Trophoblast cell (in vitro differentiated cells and primary cell): ENCODE data around the gene AVPI1.
"Not testable (repeated sequence)": the region's sequence is repeated elsewhere in the genome, so short reads cannot be mapped to it uniquely, and the experiment has no call there.

Experiments used
- DNase-seq, 2 donors: peaks; one replicate each; pipeline ENCODE4 v3.0.0-alpha.2; 2016
- H2AFZ ChIP-seq: 2 replicates; pipeline ENCODE4 v1.6.1; 2013; ENCODE audit warnings: low read length, moderate library complexity, mild to moderate bottlenecking; ENCODE audit not compliant: insufficient read depth, poor library complexity
- H2AK5ac ChIP-seq: 2 replicates; pipeline ENCODE4 v1.6.1; 2013; ENCODE audit warnings: mild to moderate bottlenecking, low read length
- H2BK120ac ChIP-seq: 2 replicates; pipeline ENCODE4 v1.6.1; 2013; ENCODE audit warnings: low read length, mild to moderate bottlenecking, moderate library complexity; ENCODE audit not compliant: insufficient read depth, poor library complexity
- H2BK12ac ChIP-seq: 2 replicates; pipeline ENCODE4 v1.6.1; 2013; ENCODE audit warnings: mild to moderate bottlenecking, low read length, moderate library complexity
- H2BK5ac ChIP-seq: 2 replicates; pipeline ENCODE4 v1.6.1; 2013; ENCODE audit warnings: low read length, low read depth, moderate library complexity, mild to moderate bottlenecking; ENCODE audit not compliant: poor library complexity
- H3K14ac ChIP-seq: 2 replicates; pipeline ENCODE4 v1.6.1; 2013; ENCODE audit warnings: mild to moderate bottlenecking, low read length
- H3K18ac ChIP-seq: 2 replicates; pipeline ENCODE4 v1.6.1; 2013; ENCODE audit warnings: mild to moderate bottlenecking, low read length
- H3K23ac ChIP-seq: 2 replicates; pipeline ENCODE4 v1.6.1; 2013; ENCODE audit warnings: low read length
- H3K27ac ChIP-seq: 2 replicates; pipeline ENCODE4 v1.5.1; 2013; ENCODE audit warnings: low read depth, mild to moderate bottlenecking, inconsistent platforms, low read length, moderate library complexity
- H3K27me3 ChIP-seq: 2 replicates; pipeline ENCODE4 v1.6.1; 2013; ENCODE audit warnings: inconsistent platforms, mild to moderate bottlenecking, low read length, moderate library complexity; ENCODE audit not compliant: insufficient read depth
- H3K36me3 ChIP-seq, 2 experiments: 1 replicate in 1 of 2; 2 replicates in 1 of 2; pipeline ENCODE4 v1.6.1; 2013; ENCODE audit warnings: low read length in 2 of 2, mild to moderate bottlenecking in 2 of 2, moderate library complexity in 1 of 2; ENCODE audit not compliant: insufficient read depth in 2 of 2, control insufficient read depth in 1 of 2
- H3K4ac ChIP-seq: 2 replicates; pipeline ENCODE4 v1.6.1; 2013; ENCODE audit warnings: low read depth, mild to moderate bottlenecking, low read length, moderate library complexity
- H3K4me1 ChIP-seq, 2 experiments: 1 replicate in 1 of 2; 2 replicates in 1 of 2; pipeline ENCODE4 v1.6.1; 2013; ENCODE audit warnings: low read length in 2 of 2, mild to moderate bottlenecking in 2 of 2, moderate library complexity in 1 of 2; ENCODE audit not compliant: insufficient read depth in 2 of 2, control insufficient read depth in 1 of 2
- H3K4me2 ChIP-seq: 2 replicates; pipeline ENCODE4 v1.6.1; 2013; ENCODE audit warnings: inconsistent platforms, mild to moderate bottlenecking, low read length, moderate library complexity
- H3K4me3 ChIP-seq: 2 replicates; pipeline ENCODE4 v1.5.1; 2013; ENCODE audit warnings: mild to moderate bottlenecking, low read depth, low read length, inconsistent platforms
- H3K79me1 ChIP-seq: one replicate; pipeline ENCODE4 v1.6.1; 2013; ENCODE audit warnings: low read length
- H3K79me2 ChIP-seq: 2 replicates; pipeline ENCODE4 v1.6.1; 2013; ENCODE audit warnings: low read length, mild to moderate bottlenecking; ENCODE audit not compliant: control insufficient read depth, insufficient read depth, poor library complexity
- H3K9ac ChIP-seq: 2 replicates; pipeline ENCODE4 v1.6.1; 2013; ENCODE audit warnings: mild to moderate bottlenecking, low read length
- H3K9me3 ChIP-seq: 2 replicates; pipeline ENCODE4 v1.6.1; 2013; ENCODE audit warnings: low read depth, mild to moderate bottlenecking, control low read depth, inconsistent platforms, low read length; ENCODE audit not compliant: insufficient read depth
- H4K12ac ChIP-seq: 2 replicates; pipeline ENCODE4 v1.6.1; 2013; ENCODE audit warnings: low read depth, mild to moderate bottlenecking, low read length, moderate library complexity
- H4K8ac ChIP-seq: 2 replicates; pipeline ENCODE4 v1.6.1; 2013; ENCODE audit warnings: low read depth, mild to moderate bottlenecking, low read length, moderate library complexity
- H4K91ac ChIP-seq: one replicate; pipeline ENCODE4 v1.6.1; 2013; ENCODE audit warnings: low read depth, mild to moderate bottlenecking, low read length, moderate library complexity
- WGBS: extraction: QIAGEN DNeasy Blood & Tissue Kit; methylation state at CpG from one replicate; pipeline ENCODE4 v1.1.7; 2013; ENCODE audit warnings: missing lambda C conversion rate; ENCODE audit not compliant: insufficient read length, insufficient coverage; ENCODE audit errors: extremely low coverage; 5-methylcytosine and 5-hydroxymethylcytosine counted together

AVPI1 gene

GRCh38 chr10:97651773-97652172, 35.3 kb downstream of the AVPI1 start:
- Histone ChIP-seq H3K27ac (peak overlapping the region; percentile 28), H2BK12ac (no peak overlapping the region), H3K23ac (no peak overlapping the region), H3K79me2 (no peaks in the 10 kb centered on the region), H3K36me3 (peaks cover 7 to 24% of the 10 kb centered on the region in 2 experiments), H3K9me3 (no peaks in the 10 kb centered on the region), H2BK5ac (peak overlapping the region; percentile 75), H3K4me1 (peaks cover 6 to 15% of the 10 kb centered on the region in 2 experiments), H3K4me2 (no peak overlapping the region), H3K27me3 (no peaks in the 10 kb centered on the region), H3K4me3 (no peak overlapping the region), H2AFZ (no peak overlapping the region), H3K9ac (no peak overlapping the region), H3K14ac (no peak overlapping the region), H2BK120ac (peak overlapping the region; percentile 73), H3K18ac (no peak overlapping the region), H4K91ac (peak overlapping the region; percentile 92), H3K4ac (no peak overlapping the region), H4K8ac (no peak overlapping the region), H4K12ac (no peak overlapping the region), H2AK5ac (no peak overlapping the region), H3K79me1 (peaks cover 7% of the 10 kb centered on the region)
- no CpG with 5 or more reads among the region's 3 CpGs for WGBS
- DNase-seq = peak; percentile 86 to 96

GRCh38 chr10:97650726-97651125, 36.3 kb downstream of the AVPI1 start:
- H3K79me1 ChIP-seq = peaks cover 7% of the 10 kb centered on the region
- no peak overlapping the region for H3K27ac ChIP-seq
- H2BK5ac ChIP-seq = no peak overlapping the region
- peaks cover 6 to 15% of the 10 kb centered on the region in 2 experiments for H3K4me1 ChIP-seq
- peak overlapping the region; percentile 19 for H3K14ac ChIP-seq
- peaks cover 3 to 16% of the 10 kb centered on the region in 2 experiments for H3K36me3 ChIP-seq
- no peaks in the 10 kb centered on the region for H3K79me2 ChIP-seq
- no peaks in the 10 kb centered on the region for H3K27me3 ChIP-seq
- H4K8ac ChIP-seq = no peak overlapping the region
- peak overlapping the region; percentile 40 for H3K4ac ChIP-seq
- H3K4me3 ChIP-seq = no peak overlapping the region
- WGBS = no CpG with 5 or more reads among the region's 3 CpGs
- peak overlapping the region; percentile 55 for H2AK5ac ChIP-seq
- H2BK12ac ChIP-seq = peak overlapping the region; percentile 4
- no peak for DNase-seq
- H2AFZ ChIP-seq = no peak overlapping the region
- H3K9ac ChIP-seq = no peak overlapping the region
- no peak overlapping the region for H3K4me2 ChIP-seq
- peak overlapping the region; percentile 23 for H3K18ac ChIP-seq
- H4K91ac ChIP-seq = peak overlapping the region; percentile 92
- no peaks in the 10 kb centered on the region for H3K9me3 ChIP-seq
- H3K23ac ChIP-seq = no peak overlapping the region
- H4K12ac ChIP-seq = no peak overlapping the region
- peak overlapping the region; percentile 19 for H2BK120ac ChIP-seq

GRCh38 chr10:97649405-97649750, 37.7 kb downstream of the AVPI1 start:
- Histone ChIP-seq H3K36me3 (peaks cover 3 to 21% of the 10 kb centered on the region in 2 experiments), H3K4me1 (peaks cover 6 to 15% of the 10 kb centered on the region in 2 experiments)
- H3K4me2 ChIP-seq, H4K12ac ChIP-seq, H2AFZ ChIP-seq, H3K27me3 ChIP-seq, H3K79me1 ChIP-seq, H3K18ac ChIP-seq, H3K9me3 ChIP-seq, H2AK5ac ChIP-seq, H4K8ac ChIP-seq, H3K4me3 ChIP-seq, H3K27ac ChIP-seq, H3K23ac ChIP-seq, H3K14ac ChIP-seq, DNase-seq, H3K9ac ChIP-seq, H3K79me2 ChIP-seq, H3K4ac ChIP-seq, H2BK12ac ChIP-seq, H2BK120ac ChIP-seq, H2BK5ac ChIP-seq, H4K91ac ChIP-seq: not testable (repeated sequence)
- WGBS = no CpG with 5 or more reads among the region's 4 CpGs

GRCh38 chr10:97648562-97649404, 38.3 kb downstream of the AVPI1 start:
- H2AFZ ChIP-seq = no peak overlapping the region
- H3K4ac ChIP-seq = no peak overlapping the region
- peaks cover 7% of the 10 kb centered on the region for H3K79me1 ChIP-seq
- H3K79me2 ChIP-seq = no peaks in the 10 kb centered on the region
- peaks cover 6 to 24% of the 10 kb centered on the region in 2 experiments for H3K36me3 ChIP-seq
- H3K9ac ChIP-seq = no peak overlapping the region
- peak; percentile 59 to 83 for DNase-seq
- no peak overlapping the region for H2BK12ac ChIP-seq
- H3K9me3 ChIP-seq = no peaks in the 10 kb centered on the region
- peak overlapping the region; percentile 2 for H3K27ac ChIP-seq
- H4K8ac ChIP-seq = peak overlapping the region; percentile 2
- H3K27me3 ChIP-seq = no peaks in the 10 kb centered on the region
- peaks cover 6 to 15% of the 10 kb centered on the region in 2 experiments for H3K4me1 ChIP-seq
- H4K12ac ChIP-seq = no peak overlapping the region
- no peak overlapping the region for H3K23ac ChIP-seq
- H2BK120ac ChIP-seq = no peak overlapping the region
- no peak overlapping the region for H4K91ac ChIP-seq
- WGBS = no CpG with 5 or more reads among the region's 5 CpGs
- H2AK5ac ChIP-seq = peak overlapping the region; percentile 10
- peak overlapping the region; percentile 16 for H3K4me2 ChIP-seq
- no peak overlapping the region for H3K4me3 ChIP-seq
- no peak overlapping the region for H3K18ac ChIP-seq
- H2BK5ac ChIP-seq = no peak overlapping the region
- H3K14ac ChIP-seq = no peak overlapping the region
